GM18519 (cell line): ENCODE measurements around the gene SLC35F3.
A peak's percentile ranks its signal among the peaks of the same experiment; 100 is the strongest.
"Not testable (repeated sequence)": the region's sequence is repeated elsewhere in the genome, so short reads cannot be mapped to it uniquely, and the experiment has no call there.

Experiments used
- ATAC-seq: cut with Tn5 transposase; IDR thresholded peaks from one replicate; pipeline ENCODE4 v1.9.1; 2021; ENCODE audit warnings: mild to moderate bottlenecking, moderate library complexity; ENCODE audit not compliant: unreplicated experiment, low FRiP score

SLC35F3 gene

DNA sequence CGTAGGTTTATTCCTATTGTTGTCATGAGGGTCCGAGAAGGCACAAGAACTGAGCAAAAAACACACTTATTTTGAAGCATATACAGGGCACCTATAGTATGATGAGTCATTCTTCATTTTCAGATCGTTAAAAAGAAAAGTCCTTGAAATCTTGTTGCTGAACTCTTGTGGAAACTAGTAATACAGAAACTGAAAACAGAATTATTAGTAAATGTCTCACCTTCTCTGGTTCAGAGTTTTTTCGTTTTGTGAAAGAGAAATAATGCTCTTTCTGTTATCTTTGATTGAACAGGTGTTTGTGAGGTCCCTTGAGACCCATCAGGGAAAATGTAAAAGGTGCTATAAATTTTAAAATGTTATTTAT is 366.7 kb downstream of the SLC35F3 start:
- ATAC-seq: peak; percentile 96

DNA sequence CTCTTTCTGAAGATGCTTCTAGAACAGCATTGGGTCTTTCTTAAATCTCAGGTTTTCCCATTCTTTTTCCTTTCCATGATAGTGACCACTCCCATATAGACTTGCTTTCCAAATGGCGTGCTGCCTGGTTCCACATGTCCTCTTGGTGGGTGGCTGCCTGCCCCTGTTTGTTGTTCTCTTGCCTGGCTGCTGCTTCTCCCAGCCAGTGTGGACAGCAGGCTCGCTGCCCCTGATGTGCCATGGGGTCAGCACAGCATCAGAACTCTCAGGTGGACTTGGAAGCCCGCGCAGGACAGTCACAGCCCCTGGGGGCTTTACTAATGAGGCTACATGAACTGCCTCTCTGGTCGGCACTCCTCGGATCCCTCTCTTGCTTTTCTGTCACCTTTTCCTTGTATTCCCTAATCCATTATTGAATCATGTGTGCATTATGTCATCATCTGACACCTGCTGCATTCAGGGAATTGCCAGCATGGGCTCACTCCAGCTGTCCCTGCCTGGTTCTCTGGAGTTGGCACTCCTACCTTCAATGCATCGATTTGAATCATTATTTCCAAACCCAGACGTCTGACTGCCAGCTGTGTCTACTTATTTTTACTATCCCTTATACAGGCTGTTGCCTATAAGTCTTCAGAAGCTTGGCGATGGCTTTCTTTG is 368.3 kb downstream of the SLC35F3 start:
- ATAC-seq: no peak

DNA sequence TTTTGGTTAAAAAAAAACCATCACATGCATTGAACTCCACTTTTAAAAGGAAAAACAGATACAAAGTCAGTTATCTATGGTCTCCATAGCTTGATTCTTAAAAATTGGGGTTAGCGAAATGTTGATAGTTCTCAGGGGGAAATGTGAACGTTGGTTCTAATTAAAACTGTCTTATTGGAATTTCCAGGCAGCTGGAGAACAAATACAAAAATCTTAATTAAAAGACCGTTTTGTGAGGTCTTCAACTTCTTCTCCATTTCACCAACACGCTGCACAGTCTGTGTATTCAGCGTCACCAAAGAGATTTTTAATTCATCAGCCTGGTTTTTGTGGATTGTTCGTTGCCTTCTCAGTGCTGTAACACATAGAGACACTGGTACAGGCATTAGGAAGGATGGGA is 369.5 kb downstream of the SLC35F3 start:
- ATAC-seq: no peak

DNA sequence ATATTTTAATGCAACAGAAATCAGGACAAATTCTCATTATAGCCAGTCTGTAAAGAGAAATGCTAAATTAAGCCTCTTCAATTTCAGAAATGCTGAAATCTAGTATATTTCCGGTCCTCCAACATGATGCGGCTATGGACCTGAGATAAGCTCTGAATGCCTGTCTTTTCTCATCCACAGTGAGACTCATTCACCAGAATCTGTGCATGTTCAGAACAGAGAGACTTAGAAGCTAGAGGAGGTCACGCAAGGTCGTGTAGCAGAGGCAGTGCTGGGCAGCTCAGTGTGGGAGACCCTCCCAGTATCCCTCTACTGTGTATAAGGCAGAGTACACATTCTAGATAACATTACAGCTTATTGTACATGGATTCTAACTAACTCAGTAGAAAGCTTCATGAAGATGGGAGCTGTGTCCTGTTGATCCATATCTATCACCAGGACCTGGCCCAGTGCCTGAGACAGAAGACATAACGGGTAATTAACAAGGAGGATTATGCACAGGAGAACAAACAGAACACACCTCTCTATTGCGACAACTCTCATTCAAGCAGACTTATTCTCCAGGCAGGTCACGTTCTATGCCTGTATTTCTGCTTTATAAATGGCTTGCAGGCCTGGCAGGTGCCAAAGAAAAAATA is 371.8 kb downstream of the SLC35F3 start:
- no peak for ATAC-seq

DNA sequence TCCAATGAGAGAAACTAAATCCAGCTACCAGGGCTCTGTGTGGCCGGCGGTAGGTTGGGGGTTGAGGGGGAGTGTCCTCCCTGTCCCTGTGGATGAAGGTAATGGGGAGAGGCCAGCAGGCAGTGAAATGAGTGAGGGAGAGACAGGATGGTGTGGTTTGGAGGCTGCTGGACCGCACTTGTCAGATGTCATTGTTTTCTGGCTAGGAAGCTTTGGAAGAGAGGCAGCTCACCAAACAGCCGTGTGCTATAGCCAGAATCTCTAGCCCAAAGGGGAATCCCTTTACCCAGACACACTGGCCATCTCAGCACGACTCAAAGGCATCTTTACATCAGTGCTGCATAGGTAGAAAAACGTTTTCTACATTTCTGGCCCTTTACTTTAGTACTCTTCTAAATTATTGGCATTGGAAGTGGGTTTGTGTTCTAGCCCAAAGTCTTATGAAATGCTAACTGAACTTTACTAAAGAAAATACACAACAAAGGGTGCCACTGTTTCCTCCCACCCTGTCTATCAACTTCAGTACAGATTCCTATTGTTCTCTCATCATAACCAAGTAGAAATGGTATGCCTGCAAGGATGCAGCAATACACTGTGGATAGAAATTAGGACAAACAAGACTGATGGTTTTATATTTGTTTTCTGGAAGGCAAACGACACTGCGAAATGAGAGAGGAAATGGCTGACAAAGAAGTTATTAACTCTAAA is 372.8 kb downstream of the SLC35F3 start:
- ATAC-seq: no peak

DNA sequence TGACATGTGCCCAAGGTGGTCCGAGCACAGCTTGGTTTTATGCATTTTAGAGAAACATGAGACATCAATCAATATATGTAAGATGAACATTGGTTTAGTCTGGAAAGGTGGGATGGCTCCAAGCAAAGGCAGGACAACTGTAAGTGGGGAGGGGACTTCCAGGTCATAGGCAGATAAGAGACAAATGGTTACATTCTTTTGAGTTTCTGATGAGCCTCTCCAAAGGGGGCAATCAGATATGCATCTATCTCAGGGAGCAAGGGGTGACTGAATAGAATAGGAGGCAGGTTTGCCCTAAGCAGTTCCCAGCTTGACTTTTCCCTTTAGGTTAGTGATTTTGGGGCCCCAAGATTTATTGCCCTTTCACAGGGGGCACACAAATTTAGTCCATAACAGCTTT is 374.5 kb downstream of the SLC35F3 start:
- no peak for ATAC-seq

DNA sequence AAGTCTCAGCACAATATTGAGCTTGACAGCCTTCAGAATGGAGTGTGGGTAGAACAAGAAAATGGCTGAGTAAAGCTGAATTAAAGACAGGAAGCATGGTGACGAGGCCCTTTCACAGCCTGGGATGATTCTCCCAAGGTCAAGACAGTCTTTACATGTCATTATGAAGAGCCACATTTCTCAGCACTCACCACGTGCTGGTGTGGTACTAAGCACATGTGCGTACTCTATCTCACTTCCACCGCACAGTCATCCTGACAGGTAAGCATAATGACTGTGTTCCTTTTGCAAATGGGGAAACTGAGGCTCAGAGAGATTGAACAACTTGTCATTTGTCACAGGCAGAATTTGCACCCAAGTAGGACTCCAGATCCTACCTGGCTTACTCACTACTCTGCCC is 376.0 kb downstream of the SLC35F3 start:
- ATAC-seq: no peak

DNA sequence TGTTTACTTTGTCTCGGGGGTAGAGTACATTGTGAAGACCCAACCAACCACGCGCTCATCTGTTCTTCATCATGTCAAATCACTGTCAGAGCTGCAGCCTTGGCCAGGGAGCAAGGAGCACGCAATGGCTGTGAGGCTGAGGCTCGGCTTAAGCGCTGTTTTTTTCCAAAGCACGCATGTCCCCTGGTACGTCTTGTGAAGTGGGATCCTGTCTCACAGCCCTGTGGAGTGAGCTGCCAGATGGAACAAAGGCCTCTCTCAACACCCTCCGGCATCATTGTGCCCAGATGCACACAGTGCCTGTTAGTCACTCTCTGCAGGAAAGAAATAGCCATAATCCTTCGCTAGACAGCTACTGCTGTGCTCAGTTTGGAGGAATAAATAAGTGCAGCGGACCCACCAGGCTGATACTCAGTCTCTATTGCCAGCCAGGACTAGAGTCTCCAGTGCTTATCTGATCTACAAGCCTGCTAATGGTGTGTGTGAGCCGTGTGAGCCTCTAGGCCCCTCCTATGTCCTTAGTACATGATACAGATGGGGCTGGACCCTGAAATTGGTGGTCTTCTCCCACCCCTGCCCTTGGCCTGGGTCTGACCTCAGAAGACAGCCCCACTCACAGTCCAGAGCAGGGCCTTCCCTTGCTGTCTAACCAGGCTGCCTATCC is 377.5 kb downstream of the SLC35F3 start:
- no peak for ATAC-seq

DNA sequence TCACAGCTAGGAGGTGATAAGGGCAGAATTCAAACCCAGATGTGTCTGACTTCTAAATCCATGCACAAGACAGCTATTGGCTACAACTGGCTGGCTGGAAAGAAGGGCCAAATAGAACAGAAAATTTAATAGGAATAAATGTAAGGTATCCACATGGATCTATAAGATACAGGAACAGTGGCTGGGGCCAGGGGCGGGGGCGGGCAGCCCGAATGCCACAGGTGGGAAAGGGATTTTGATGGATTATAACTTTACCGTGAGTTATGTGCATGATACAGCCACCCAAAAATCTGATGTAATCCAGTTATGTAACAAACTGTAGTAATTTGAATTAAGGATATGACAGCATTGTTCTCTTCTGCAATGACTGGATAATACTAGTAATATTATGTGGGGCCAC is 381.7 kb downstream of the SLC35F3 start:
- ATAC-seq: no peak

DNA sequence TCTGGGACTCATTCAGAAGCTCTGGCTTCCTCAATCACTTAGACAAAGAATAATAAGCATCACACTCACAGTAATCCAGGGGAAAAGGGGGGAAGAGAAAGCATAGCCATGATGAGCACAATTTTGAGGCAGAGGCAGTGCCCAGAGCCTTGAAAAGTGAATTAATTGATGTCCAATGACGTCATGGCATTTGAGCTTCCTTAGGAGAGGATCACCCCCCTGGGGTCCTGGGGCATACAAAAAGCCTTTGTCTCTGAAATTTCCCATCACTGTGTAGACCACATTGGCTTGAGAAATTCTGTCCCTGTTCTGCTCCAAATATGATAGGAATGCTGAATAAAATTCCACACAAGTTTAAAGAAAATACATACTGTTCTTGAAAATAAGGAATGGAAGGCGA is 384.5 kb downstream of the SLC35F3 start:
- ATAC-seq: no peak

DNA sequence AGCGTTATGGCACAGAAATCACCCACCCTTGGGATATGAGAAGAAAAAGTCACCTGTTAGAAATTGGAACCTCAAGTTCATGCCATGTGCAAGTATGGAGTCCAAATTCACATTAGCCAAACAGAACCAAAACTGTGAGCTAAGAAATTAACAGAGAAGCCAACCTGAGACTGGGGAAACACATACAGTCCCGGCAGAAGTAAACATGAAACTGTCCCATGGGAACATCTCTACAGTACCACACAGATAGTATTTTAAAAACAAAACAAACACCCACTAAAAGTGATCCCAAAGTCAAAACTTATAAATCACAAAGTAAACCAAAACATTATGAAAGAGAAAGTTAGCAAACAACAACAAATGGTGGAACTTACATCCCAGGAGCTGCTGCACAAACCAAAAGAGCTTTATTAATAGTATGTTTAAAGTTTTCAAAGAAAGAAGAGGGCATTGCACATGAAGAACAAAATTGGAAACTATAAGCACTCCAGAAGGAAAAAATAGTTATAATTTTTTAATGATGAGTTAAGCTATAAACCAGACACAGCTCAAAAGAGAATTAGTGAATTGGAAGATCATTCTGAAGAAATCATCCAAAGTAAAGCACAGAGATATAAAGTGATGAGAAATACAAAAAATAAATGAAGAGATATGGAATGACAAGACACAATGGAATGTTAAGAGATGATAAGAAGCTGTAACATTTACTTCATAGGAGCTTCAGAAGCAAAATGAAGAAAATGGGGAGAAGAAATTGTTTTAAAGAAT is 385.2 kb downstream of the SLC35F3 start:
- no peak for ATAC-seq

DNA sequence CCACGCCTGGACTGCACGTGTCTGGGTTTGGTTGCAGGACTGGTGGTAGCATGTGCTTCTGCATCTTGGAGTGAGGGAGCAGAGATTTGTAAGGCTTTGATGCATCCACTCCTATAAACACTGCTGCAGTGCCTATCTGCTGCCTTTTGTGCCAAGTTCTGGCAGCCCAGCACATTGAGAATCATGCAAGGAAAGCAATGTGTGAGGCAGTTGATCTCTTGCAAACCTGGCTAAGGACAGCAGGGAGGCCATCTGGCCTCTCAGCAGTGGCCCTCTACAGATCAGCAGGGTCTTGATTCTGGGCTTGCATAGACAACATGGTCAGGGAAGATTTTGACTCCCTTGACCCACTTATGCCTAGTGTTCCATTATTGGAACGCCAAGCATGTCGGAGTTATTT is 387.5 kb downstream of the SLC35F3 start:
- no peak for ATAC-seq

DNA sequence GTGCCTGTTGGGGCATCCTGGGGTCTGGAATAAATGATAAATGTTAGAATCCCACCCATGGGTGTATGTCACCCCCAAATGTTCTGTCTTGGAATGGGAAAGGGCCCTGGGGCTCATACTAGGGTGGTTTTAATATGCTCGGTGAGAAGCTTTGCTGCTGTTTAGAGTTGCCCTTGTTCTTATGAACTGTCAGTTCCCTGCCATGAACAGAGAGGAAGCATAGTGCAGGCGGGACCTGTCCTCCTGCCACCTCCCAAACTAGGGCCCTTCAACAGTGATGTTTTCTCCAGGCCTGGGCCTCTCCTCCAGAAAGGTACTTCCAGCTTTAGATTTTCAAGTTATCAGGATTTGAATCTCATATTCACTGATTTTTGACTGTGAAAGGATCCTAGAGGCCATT is 388.1 kb downstream of the SLC35F3 start:
- ATAC-seq: no peak

DNA sequence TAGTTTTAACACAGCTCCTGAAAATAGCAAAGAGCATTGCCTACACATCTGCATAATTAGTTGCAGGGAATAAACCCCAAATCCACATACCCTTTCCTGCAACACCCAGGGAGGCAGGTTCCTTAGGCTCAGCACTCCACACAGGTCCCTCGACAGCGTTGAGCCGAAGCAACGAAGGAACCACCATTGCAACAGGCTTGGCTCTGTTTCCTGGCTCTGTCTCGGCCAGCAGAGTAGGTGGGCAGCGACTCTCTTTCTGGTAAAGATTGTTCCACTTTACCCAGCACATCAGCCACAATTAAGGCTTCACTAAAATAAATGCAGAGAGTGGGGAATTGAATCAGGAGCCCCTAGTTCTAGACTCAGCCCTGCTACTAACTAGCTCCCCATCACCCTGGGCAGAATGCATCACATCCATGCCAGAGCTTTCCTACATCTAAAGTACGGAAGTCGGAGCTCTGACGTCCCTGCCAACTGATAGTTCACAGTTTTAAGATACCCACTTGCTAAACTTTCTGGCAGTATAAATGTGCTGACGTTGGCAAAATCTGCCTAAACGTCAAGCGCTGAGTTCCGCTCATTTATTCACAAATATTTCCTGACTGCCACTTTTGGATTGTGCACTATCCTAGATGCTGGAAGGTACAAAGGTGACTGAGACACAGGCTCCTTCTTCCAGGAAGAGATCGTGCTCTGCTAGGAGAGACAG is 389.8 kb downstream of the SLC35F3 start:
- no peak for ATAC-seq

DNA sequence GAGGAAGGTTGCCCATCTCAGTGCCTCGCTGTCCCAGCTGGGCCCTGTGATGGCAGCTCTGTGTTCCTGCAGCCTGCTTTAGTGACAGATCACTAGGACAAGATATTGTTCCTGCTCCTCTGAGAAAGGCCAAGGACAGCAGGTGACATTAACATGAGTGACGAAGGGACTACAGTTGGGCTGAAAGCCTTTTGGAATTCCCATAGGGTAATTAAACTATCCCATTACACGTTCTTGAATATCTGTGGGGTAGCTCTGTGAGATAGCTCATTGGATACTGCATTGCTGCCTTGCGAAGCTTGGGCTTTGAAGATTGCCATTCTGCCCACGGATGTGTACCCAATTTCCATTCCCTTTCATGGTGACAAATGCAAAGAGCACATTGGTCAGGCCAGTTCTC is 390.6 kb downstream of the SLC35F3 start:
- no peak for ATAC-seq

DNA sequence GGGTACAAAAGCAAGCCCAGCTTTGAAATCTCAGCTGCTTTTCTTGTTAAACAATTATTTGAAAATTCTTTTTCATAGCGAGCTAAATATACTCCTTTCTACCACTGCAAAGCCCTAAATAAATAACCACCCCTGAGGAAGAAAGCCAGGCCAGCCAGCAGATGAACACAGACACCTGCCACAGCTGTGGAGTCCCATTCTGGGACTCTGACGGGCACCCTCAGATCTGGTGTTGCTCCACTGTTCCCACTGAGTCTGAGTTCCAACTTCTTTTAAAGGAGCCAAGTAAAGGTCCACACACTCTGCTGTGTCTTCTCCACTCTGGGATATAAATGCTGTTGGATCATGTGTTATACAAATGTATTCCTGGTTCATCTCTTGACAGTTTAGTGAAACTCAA is 391.1 kb downstream of the SLC35F3 start:
- no peak for ATAC-seq

DNA sequence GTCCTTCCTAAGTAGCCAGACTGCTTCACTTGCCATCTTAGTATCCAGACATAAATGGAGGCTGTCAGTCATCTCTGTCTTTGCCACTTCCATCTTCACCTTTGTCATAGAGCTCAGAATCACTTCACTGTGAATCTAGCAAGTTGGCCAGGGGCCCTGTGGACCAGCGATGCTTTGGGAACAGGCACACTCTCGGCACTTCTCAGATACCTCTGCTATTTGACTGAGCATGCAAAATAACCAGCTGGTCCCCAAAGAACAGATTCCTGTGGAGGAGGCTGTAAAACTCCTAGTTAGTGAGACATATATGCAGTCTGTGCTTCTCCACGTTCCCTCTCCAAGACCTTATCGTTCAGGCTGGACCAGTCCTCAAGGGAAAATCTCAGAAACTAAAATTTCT is 392.0 kb downstream of the SLC35F3 start:
- ATAC-seq: no peak

DNA sequence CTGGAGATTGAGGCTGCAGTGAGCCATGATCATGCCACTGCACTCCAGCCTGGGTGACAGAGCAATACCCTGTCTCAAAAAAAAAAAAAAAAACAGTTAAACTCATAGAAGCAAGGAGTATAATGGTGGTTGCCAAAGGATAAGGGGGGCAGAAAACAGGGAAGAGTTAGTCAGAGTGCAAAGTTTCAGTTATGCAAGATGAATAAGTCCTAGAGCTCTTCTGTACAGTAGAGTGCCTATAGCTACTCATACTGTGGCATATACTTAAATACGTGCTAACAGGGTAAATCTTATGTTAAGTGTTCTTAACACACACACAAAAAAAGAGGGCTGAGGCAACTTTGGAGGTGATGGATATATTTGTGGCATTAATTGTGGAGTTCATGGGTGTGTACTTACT is 393.2 kb downstream of the SLC35F3 start:
- ATAC-seq: no peak

DNA sequence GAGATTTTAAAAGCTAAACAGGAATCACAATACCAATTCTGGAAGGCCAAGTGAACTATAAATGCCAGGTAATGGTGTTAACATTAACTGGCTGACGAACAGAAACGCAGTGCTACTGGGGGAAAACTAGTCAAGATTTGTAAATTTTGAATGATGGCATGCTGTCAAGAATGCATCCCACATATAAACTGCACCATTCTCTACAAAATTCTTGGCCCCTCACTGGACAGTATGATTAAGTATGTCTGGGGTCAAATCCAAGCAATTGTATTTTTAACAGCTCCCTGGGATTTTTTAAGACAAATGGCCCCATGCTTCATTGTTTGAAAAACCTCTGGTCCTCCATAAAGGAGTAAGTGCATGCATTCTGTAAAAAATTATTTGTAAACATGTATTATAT is 395.6 kb downstream of the SLC35F3 start:
- no peak for ATAC-seq

DNA sequence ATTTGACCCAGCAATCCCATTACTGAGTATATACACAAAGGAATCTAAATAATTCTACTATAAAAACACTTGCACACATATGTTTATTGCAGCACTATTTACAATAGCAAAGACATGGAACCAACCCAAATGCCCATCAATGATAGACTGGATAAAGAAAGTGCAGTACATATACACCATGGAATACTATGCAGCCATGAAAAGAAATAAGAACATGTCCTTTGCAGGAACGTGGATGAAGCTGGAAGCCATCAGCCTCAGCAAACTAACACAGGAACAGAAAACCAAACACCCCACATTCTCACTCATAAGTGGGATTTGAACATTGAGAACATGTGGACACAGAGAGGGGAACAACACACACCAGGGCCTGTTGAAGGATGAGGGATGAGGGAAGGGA is 397.2 kb downstream of the SLC35F3 start:
- not testable (repeated sequence) for ATAC-seq
